Activated naive CD4-positive, alpha-beta T cell treated with anti-CD3 and anti-CD28 coated beads for 36 hours (primary cell): ENCODE measurements around the gene GMPR2. TPM values are rescaled to one million over a fixed set of nuclear protein-coding genes. Genes with fewer than 3 reads are reported as not detected.

Experiments
- CTCF ChIA-PET: fragments of 350-600 bp; sonication (Branson Sonifier 250); formaldehyde crosslinking; loops from one replicate; lab custom pipeline; 2021; ENCODE audit warnings: antibody characterized with exemption; lab: Charles Lee
- DNase-seq: peaks from one replicate; pipeline ENCODE4 v3.0.0-alpha.2; 2020
- H3K27ac Mint-ChIP-seq: one replicate; pipeline ENCODE4 v1.8.0; 2021; ENCODE audit warnings: mild to moderate bottlenecking, mixed read lengths
- H3K27me3 Mint-ChIP-seq: one replicate; pipeline ENCODE4 v1.8.0; 2021; ENCODE audit warnings: low read depth, mixed read lengths
- H3K36me3 Mint-ChIP-seq: one replicate; pipeline ENCODE4 v1.8.0; 2021; ENCODE audit warnings: low read depth, mixed read lengths
- H3K4me1 Mint-ChIP-seq: one replicate; pipeline ENCODE4 v1.8.0; 2021; ENCODE audit warnings: low read depth, mixed read lengths
- H3K4me3 Mint-ChIP-seq: one replicate; pipeline ENCODE4 v1.8.0; 2021; ENCODE audit warnings: mild to moderate bottlenecking, moderate library complexity, mixed read lengths
- H3K9me3 Mint-ChIP-seq: one replicate; pipeline ENCODE4 v1.8.0; 2021; ENCODE audit warnings: mixed read lengths
- intact Hi-C: fragments of 100-400 bp; cut with micrococcal nuclease; formaldehyde crosslinking; loops from one replicate; pipeline ENCODE4 v1.15.1; 2023
- total RNA-seq, 2 experiments: library from RNA; stranded (reverse); gene quantifications; one replicate each; pipeline ENCODE4 v1.2.3, GENCODE V29; 2021

Gene GMPR2
- total RNA-seq, 2 experiments from 2014 or later, result 60.5 to 63.7 TPM

GRCh38 chr14:24277071-24277470, 44.3 kb downstream of the GMPR2 start:
- H3K27ac Mint-ChIP-seq, result no peak overlapping the region
- H3K36me3 Mint-ChIP-seq, result peaks cover 3% of the 10 kb centered on the region
- H3K4me1 Mint-ChIP-seq, result peaks cover 75% of the 10 kb centered on the region
- no peaks in the 10 kb centered on the region for H3K27me3 Mint-ChIP-seq
- no peak for DNase-seq
- H3K9me3 Mint-ChIP-seq, result no peaks in the 10 kb centered on the region
- CTCF ChIA-PET, result interaction anchor here (2.6 to 10.8 kb wide), 3 partner anchors 21 to 34 kb away, joined by 12 to 154 read pairs (median 39); partner anchors contain the start of genes CIDEB, DHRS1, NOP9 and TINF2
- H3K4me3 Mint-ChIP-seq, result no peak overlapping the region
- intact Hi-C loops, result loop anchor here (10.0 kb wide), 1 partner anchor 722 kb away; the partner anchor contains the start of genes THTPA and ZFHX2

GRCh38 chr14:24277606-24278321, 45.0 kb downstream of the GMPR2 start:
- Mint-ChIP-seq H3K27me3 (no peaks in the 10 kb centered on the region), H3K36me3 (peaks cover 3% of the 10 kb centered on the region), H3K9me3 (no peaks in the 10 kb centered on the region), H3K27ac (peak overlapping the region; percentile 80), H3K4me3 (no peak overlapping the region), H3K4me1 (peaks cover 68% of the 10 kb centered on the region)
- CTCF ChIA-PET, result interaction anchor here (2.6 to 10.8 kb wide), 4 partner anchors 21 to 35 kb away, joined by 12 to 154 read pairs (median 40); partner anchors contain the start of genes CIDEB, DHRS1, NOP9 and TINF2
- intact Hi-C loops, result loop anchor here (10.0 kb wide), 1 partner anchor 723 kb away; the partner anchor contains the start of genes THTPA and ZFHX2
- peak; percentile 75 for DNase-seq

- no peak for DNase-seq
- Mint-ChIP-seq H3K27ac (peak overlapping the region; percentile 80), H3K4me3 (no peak overlapping the region), H3K27me3 (no peaks in the 10 kb centered on the region), H3K4me1 (peaks cover 62% of the 10 kb centered on the region), H3K9me3 (no peaks in the 10 kb centered on the region), H3K36me3 (peaks cover 3% of the 10 kb centered on the region)
- intact Hi-C loops, result loop anchor here (10.0 kb wide), 1 partner anchor 724 kb away; the partner anchor contains the start of genes THTPA and ZFHX2
- CTCF ChIA-PET, result interaction anchor here (3.4 to 10.8 kb wide), 4 partner anchors 13 to 35 kb away, joined by 31 to 154 read pairs (median 40); partner anchors contain the start of genes CIDEB, DHRS1, NOP9 and TINF2
These were observed 45.7 kb downstream of the GMPR2 start for GRCh38 chr14:24278424-24278823.

- peaks cover 3% of the 10 kb centered on the region for H3K36me3 Mint-ChIP-seq
- H3K4me3 Mint-ChIP-seq, result peak overlapping the region; percentile 20
- no peaks in the 10 kb centered on the region for H3K27me3 Mint-ChIP-seq
- H3K4me1 Mint-ChIP-seq, result peaks cover 52% of the 10 kb centered on the region
- peak; percentile 90 for DNase-seq
- no peaks in the 10 kb centered on the region for H3K9me3 Mint-ChIP-seq
- intact Hi-C loops, result loop anchor here (1.0 to 10.0 kb wide), 5 partner anchors 10 to 725 kb away; partner anchors contain the start of genes THTPA, TM9SF1 and ZFHX2
- H3K27ac Mint-ChIP-seq, result peak overlapping the region; percentile 80
- CTCF ChIA-PET, result interaction anchor here (0.6 to 10.8 kb wide), 12 partner anchors 9 to 157 kb away, joined by 3 to 154 read pairs (median 6); partner anchors contain the start of genes CIDEB, DHRS1, LTB4R and NOP9
These were observed 46.8 kb downstream of the GMPR2 start for GRCh38 chr14:24279301-24280186.

GRCh38 chr14:24280797-24281460, 48.2 kb downstream of the GMPR2 start:
- H3K27me3 Mint-ChIP-seq, result no peaks in the 10 kb centered on the region
- no peak overlapping the region for H3K4me3 Mint-ChIP-seq
- no peaks in the 10 kb centered on the region for H3K9me3 Mint-ChIP-seq
- H3K27ac Mint-ChIP-seq, result peak overlapping the region; percentile 47
- DNase-seq, result no peak
- intact Hi-C loops, result no loop called here
- H3K4me1 Mint-ChIP-seq, result peaks cover 44% of the 10 kb centered on the region
- CTCF ChIA-PET, result interaction anchor here (1.1 to 10.8 kb wide), 10 partner anchors 9 to 156 kb away, joined by 3 to 154 read pairs (median 8); partner anchors contain the start of genes CIDEB, DHRS1, NOP9 and TINF2
- peaks cover 3% of the 10 kb centered on the region for H3K36me3 Mint-ChIP-seq

- Mint-ChIP-seq H3K4me1 (peaks cover 42% of the 10 kb centered on the region), H3K27ac (no peak overlapping the region), H3K4me3 (no peak overlapping the region), H3K27me3 (no peaks in the 10 kb centered on the region), H3K9me3 (no peaks in the 10 kb centered on the region), H3K36me3 (peaks cover 3% of the 10 kb centered on the region)
- intact Hi-C loops, result no loop called here
- DNase-seq, result no peak
- CTCF ChIA-PET, result interaction anchor here (1.2 to 10.8 kb wide), 7 partner anchors 9 to 39 kb away, joined by 3 to 154 read pairs (median 31); partner anchors contain the start of genes CIDEB, DHRS1, NOP9 and RABGGTA
These were observed 48.9 kb downstream of the GMPR2 start for GRCh38 chr14:24281636-24282035.

GRCh38 chr14:24282736-24283135, 50.0 kb downstream of the GMPR2 start:
- no peak for DNase-seq
- Mint-ChIP-seq H3K27ac (no peak overlapping the region), H3K4me3 (no peak overlapping the region), H3K36me3 (peaks cover 3% of the 10 kb centered on the region), H3K9me3 (no peaks in the 10 kb centered on the region), H3K27me3 (no peaks in the 10 kb centered on the region), H3K4me1 (peaks cover 33% of the 10 kb centered on the region)
- CTCF ChIA-PET, result interaction anchor here (1.6 to 10.8 kb wide), 6 partner anchors 9 to 40 kb away, joined by 4 to 154 read pairs (median 24); partner anchors contain the start of genes CIDEB, DHRS1, NOP9 and RABGGTA
- intact Hi-C loops, result no loop called here

GRCh38 chr14:24283796-24284460, 51.2 kb downstream of the GMPR2 start:
- Mint-ChIP-seq H3K4me1 (peaks cover 26% of the 10 kb centered on the region), H3K4me3 (no peak overlapping the region), H3K27me3 (no peaks in the 10 kb centered on the region), H3K9me3 (no peaks in the 10 kb centered on the region), H3K36me3 (peaks cover 1% of the 10 kb centered on the region), H3K27ac (no peak overlapping the region)
- CTCF ChIA-PET, result interaction anchor here (1.4 to 10.8 kb wide), 6 partner anchors 10 to 41 kb away, joined by 6 to 154 read pairs (median 24); partner anchors contain the start of genes CIDEB, DHRS1, NOP9 and TINF2
- no peak for DNase-seq
- intact Hi-C loops, result no loop called here

- Mint-ChIP-seq H3K4me3 (no peak overlapping the region), H3K27me3 (no peaks in the 10 kb centered on the region)
- CTCF ChIA-PET, result interaction anchor here (1.4 to 7.9 kb wide), 3 partner anchors 10 to 23 kb away, joined by 6 to 39 read pairs (median 9); partner anchors contain the start of gene CIDEB
These were observed 51.8 kb downstream of the GMPR2 start for GRCh38 chr14:24284501-24285035.

GRCh38 chr14:24285351-24285750, 52.6 kb downstream of the GMPR2 start:
- Mint-ChIP-seq H3K36me3 (peaks cover 6% of the 10 kb centered on the region), H3K4me1 (peaks cover 25% of the 10 kb centered on the region), H3K4me3 (no peak overlapping the region), H3K27me3 (no peaks in the 10 kb centered on the region), H3K27ac (no peak overlapping the region), H3K9me3 (no peaks in the 10 kb centered on the region)
- CTCF ChIA-PET, result interaction anchor here (1.4 kb wide), 1 partner anchor 12 kb away, joined by 6 read pairs; no protein-coding TSS in a partner anchor
- intact Hi-C loops, result no loop called here
- DNase-seq, result no peak

More at GRCh38 chr14:24284501-24285035, 51.8 kb downstream of the GMPR2 start:
- H3K4me1 Mint-ChIP-seq, result peaks cover 25% of the 10 kb centered on the region
- no peak overlapping the region for H3K27ac Mint-ChIP-seq
- DNase-seq, result no peak
- no peaks in the 10 kb centered on the region for H3K9me3 Mint-ChIP-seq
- peaks cover 1% of the 10 kb centered on the region for H3K36me3 Mint-ChIP-seq
- intact Hi-C loops, result no loop called here
